ENCODE results near the gene EXOC6.

Gene EXOC6

DNA sequence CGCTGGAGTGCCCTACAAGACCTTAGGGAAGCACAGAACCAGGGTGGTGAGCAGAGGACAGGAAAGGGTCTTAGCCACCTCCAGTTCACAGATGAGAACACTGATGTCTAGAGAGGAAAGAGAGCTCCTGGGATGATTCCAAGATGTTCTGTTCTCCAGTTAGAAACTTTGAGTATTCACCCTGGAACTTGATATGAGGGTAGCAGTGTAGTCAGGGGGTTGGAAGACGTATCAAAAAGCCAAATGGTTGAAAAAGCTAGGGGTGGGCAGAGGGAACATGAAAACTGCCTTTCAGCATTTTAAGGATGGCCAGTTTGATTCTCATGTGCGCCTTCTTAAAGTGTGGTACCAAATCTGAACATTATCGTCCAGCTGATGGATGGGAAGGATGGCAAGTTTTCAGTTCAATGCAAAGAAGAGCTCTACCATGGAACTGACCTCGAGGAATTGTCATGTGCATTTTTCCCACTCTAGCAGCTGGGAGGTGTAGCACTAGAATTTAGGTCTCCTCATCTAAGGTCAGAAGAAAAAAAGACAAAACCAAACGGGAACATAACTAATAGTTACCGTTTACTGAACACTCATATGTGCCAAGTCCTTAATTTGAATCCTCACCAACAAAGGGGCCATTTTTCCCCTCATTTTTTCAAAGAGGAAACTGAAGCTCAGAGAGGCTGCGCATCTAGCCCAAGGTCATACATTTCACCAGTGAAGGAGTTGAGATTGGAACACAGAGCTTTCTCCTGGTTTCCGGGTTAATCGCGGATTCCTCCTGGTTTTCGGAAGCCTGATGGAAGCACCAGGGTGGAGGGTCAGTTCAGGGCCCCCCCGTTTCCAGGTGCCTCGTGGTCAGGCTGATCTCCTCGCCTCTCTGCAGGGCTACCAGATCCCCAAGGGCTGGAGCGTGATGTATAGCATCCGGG lies 219.4 kb downstream of the EXOC6 start:
- DNase-seq: no peak

DNA sequence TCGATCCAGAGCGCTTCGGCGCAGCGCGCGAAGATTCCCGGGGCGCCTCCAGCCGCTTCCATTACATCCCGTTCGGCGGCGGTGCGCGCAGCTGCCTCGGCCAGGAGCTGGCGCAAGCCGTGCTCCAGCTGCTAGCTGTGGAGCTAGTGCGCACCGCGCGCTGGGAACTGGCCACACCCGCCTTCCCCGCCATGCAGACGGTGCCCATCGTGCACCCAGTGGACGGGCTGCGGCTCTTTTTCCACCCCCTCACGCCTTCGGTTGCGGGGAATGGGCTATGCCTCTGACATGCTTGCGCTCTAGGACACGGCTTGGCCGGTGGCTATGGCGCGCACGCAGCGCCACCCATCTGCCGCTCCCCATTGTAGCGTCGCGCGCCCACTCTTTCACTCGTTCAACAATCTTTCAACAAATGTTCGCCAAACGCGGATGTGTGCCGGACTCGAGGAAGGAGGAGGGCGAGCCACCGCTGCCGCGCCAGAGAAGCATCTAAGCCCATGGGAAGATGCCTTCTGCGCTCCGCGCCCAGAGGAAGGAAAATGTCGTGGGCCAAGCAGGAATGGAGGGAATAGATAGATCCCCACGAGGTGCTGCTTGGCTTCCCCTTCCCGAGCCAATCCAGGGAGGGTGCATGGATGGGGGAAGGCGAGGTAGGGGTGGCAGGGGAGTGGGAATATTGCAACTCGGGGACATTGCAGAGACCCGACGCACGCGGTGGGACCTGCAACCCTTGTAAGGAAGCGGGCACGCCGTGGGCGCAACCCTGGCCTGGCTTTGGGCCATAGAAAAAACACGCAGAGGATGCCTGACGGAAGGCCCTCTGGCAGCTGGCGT lies 220.3 kb downstream of the EXOC6 start:
- DNase-seq: no peak

DNA sequence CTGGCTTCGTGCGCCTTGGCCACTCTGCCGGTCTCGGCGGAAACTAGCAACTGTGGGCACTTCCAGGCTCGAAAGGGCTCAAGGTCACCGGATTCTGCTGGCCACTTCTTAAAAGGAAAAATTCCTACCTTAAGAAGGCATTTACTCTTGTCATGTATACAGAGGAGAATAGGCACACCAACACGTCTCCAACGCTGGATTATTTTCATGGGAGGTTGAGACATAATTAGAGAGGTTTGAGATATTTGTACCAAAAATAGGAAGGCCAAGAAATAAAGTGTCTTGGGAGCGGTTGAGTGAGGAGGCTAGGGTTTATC lies 220.9 kb downstream of the EXOC6 start:
- no peak for DNase-seq

DNA sequence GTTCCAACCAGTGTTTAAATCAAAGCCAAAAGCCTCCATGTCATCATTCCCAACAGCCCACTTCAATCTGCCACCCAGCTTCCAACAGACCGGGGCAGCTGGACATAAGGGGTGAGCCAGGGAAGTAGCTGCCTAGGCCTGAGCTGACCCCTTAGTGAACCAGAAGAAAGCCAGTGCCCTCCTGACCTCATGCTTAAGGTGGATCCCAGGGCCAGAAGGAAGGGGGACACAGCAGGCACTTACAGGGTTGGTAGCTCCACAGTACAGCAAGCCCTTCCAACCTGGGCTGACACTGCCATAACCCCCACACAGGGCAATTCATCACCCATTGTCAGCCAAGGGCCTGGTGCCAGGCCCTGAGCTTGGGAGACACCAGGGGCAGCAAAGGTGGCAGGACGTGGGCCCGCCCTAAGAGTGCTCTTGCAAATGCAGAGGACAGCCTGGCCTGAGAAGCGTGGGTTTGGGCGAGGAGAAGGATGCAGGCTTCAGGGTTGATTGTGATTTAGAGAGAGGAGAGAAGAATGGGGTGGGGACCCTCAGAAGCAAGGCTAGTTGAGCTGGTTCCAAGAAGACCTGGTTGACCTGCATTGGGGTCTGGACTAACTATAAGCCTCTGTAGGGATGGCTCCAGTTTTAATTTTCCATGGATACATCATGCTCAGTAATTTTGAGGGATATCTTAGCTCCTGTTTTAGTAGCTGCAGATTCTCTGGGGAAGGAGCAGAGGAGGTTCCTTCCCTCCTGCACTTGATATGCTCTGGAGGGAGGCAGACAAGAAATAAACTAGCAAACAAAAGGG lies 222.3 kb downstream of the EXOC6 start:
- no peak for DNase-seq

DNA sequence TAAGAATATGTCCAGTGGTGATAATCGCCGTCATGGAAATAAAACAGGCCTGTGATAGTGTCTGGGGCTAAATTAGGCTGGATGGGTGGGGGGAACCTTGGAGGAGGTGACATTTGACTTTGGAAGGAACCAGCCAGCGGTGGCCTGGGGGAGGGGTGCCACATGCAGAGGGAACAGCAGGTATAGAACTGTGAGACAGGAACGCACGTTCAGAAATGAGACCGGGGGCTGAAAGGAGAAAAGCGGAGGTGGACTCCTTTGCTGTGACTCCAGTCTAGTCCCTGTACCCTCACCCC lies 222.8 kb downstream of the EXOC6 start:
- DNase-seq: no peak

GRCh38 chr10:93071674-93072224 lies 223.4 kb downstream of the EXOC6 start:
- DNase-seq: no peak

DNA sequence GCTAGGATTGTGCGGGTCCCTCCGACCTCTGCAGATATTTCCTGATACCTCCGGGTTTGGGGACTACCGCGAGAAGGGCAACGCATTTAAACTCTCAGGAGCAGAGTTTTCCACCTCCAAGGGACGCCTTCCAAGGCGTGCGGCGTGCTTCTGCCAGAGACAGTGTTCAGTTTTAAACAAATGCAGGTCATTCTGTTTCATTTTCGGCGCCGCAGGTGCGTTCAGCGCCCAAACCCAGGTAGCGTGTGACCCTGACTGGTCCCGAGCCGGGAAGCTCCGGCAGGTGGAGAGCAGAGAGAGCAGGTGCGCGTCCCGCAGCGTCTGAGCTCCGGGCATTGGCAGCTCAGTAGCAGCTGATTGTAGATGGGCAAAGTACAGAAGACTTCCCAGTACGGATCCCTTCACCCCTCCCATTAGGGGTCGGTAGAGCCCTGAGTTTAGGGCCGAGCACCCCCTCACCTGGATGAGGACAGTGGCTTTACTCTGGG lies 223.9 kb downstream of the EXOC6 start:
- no peak for DNase-seq

GRCh38 chr10:93072713-93073538 lies 224.6 kb downstream of the EXOC6 start:
- no peak for DNase-seq

- peak; percentile 68 for DNase-seq
Measured at GRCh38 chr10:93073539-93074146, 225.3 kb downstream of the EXOC6 start, which contains the start of gene CYP26A1. Gene CYP26A1 (plus strand): TSS chr10:93073893. CDS start chr10:93073935, 42 bp downstream.

- peak; percentile 68 for DNase-seq
Measured at GRCh38 chr10:93074147-93074596, 225.9 kb downstream of the EXOC6 start.

DNA sequence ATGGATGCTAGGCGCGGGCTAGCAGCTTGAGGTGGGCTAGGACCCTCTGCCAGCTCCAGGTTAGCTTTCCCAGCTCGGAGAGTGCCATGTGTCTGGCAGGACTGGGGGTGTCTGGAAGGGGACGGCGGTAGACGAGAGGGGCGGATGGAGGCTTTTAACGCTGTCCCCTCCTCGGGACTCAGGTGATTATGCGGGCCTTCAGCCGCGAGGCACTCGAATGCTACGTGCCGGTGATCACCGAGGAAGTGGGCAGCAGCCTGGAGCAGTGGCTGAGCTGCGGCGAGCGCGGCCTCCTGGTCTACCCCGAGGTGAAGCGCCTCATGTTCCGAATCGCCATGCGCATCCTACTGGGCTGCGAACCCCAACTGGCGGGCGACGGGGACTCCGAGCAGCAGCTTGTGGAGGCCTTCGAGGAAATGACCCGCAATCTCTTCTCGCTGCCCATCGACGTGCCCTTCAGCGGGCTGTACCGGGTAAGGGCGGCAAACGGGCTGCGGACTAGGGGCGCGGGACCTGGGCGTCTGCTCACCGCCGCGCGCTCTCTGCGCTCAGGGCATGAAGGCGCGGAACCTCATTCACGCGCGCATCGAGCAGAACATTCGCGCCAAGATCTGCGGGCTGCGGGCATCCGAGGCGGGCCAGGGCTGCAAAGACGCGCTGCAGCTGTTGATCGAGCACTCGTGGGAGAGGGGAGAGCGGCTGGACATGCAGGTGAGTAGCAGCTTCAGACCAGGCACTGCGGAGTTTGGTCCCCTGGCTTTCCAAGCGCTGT lies 226.5 kb downstream of the EXOC6 start:
- DNase-seq: peak; percentile 22

DNA sequence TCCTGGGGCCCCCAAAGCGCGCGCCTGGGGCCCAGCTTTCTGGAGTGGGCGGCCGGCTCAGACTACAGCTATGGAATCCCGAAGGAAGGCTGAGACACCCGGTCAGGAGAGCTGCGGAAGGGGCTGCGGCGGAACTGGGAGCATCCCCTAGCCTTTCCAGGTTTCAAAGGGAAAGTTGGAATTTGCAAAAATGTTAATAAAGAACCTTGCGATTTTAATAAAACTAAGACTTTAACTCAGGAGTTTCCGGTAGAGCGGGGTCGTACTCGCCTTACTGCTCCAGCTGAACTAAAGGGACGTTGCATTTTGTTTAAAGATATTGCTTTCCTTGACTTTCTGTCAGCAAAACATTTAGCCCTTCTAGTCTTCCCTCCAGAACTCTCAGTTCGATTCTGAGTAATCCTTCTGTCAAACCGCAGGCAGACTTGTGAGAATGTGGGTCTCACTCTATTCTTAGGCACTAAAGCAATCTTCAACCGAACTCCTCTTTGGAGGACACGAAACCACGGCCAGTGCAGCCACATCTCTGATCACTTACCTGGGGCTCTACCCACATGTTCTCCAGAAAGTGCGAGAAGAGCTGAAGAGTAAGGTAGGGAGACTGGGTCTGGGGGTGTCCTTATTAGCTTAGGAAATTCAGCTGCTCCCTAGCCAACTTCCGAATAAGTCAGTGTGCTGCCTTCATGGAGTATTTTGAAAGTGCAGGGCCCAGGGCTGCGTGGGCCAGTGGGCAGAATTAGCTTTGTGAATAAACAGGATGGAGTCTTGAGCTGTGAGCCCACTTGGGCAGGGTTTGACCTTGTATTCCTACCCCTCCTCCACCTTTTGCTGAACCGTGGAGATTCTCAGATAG lies 227.3 kb downstream of the EXOC6 start:
- DNase-seq: no peak

DNA sequence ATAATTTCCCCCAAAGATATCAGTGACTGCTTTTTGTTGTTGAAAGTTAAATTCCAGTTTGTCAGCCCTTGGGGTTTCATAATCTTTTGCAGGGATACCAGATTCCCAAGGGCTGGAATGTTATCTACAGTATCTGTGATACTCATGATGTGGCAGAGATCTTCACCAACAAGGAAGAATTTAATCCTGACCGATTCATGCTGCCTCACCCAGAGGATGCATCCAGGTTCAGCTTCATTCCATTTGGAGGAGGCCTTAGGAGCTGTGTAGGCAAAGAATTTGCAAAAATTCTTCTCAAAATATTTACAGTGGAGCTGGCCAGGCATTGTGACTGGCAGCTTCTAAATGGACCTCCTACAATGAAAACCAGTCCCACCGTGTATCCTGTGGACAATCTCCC lies 228.6 kb downstream of the EXOC6 start:
- DNase-seq: no peak

GRCh38 chr10:93077860-93078337 lies 229.6 kb downstream of the EXOC6 start:
- DNase-seq: no peak

- DNase-seq: no peak
Measured at GRCh38 chr10:93079663-93080349, 231.5 kb downstream of the EXOC6 start.

GRCh38 chr10:93080350-93081046 lies 232.2 kb downstream of the EXOC6 start:
- peak; percentile 46 for DNase-seq

DNA sequence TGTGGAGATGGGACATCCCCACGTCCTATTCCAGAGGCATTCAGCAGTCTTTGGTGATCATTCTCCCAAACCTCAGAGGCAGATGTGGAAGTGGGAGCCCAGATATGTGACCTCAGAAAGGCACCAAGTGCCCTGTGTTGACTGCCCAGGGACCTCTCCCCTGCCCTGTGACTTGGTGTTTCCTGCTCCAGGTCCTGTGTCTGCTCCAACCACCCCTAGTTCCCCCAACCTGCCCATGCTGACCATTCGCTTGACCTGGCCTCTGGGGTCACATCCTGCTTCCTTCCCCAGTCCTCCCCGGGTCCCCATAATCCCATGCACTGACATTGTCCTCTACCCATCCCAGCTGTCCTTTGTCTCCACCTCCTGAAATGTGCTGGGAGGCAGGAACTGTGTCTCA lies 233.0 kb downstream of the EXOC6 start:
- DNase-seq: no peak

- DNase-seq: no peak
Measured at GRCh38 chr10:93081834-93082233, 233.5 kb downstream of the EXOC6 start.
